HUES64 (cell line): Measurements from ENCODE around the gene LAMA2.

Experiments
- H3K27ac ChIP-seq: 2 replicates; pipeline ENCODE4 v1.7.0; 2013; ENCODE audit warnings: low read depth, low read length, inconsistent platforms
- H3K27me3 ChIP-seq: 2 replicates; pipeline ENCODE4 v1.6.1; 2013; ENCODE audit warnings: mild to moderate bottlenecking, low read length; ENCODE audit not compliant: insufficient read depth
- H3K36me3 ChIP-seq: 2 replicates; pipeline ENCODE4 v1.6.1; 2013; ENCODE audit warnings: mild to moderate bottlenecking, low read length; ENCODE audit not compliant: insufficient read depth
- H3K4me1 ChIP-seq: 2 replicates; pipeline ENCODE4 v1.6.1; 2013; ENCODE audit warnings: mild to moderate bottlenecking, low read length, moderate library complexity; ENCODE audit not compliant: insufficient read depth
- H3K4me3 ChIP-seq: 2 replicates; pipeline ENCODE4 v1.5.1; 2013; ENCODE audit warnings: mild to moderate bottlenecking, low read length, moderate library complexity
- H3K9ac ChIP-seq: 2 replicates; pipeline ENCODE4 v1.6.1; 2013; ENCODE audit warnings: mild to moderate bottlenecking, low read depth, low read length
- H3K9me3 ChIP-seq: 2 replicates; pipeline ENCODE4 v1.6.1; 2013; ENCODE audit warnings: low read depth, low read length; ENCODE audit not compliant: insufficient read depth
- WGBS: fragments of 150-250, 120-280 bp; methylation state at CpG from one replicate; pipeline ENCODE4 v1.1.7; 2013; ENCODE audit warnings: missing lambda C conversion rate; 5-methylcytosine and 5-hydroxymethylcytosine counted together

The LAMA2 gene

DNA sequence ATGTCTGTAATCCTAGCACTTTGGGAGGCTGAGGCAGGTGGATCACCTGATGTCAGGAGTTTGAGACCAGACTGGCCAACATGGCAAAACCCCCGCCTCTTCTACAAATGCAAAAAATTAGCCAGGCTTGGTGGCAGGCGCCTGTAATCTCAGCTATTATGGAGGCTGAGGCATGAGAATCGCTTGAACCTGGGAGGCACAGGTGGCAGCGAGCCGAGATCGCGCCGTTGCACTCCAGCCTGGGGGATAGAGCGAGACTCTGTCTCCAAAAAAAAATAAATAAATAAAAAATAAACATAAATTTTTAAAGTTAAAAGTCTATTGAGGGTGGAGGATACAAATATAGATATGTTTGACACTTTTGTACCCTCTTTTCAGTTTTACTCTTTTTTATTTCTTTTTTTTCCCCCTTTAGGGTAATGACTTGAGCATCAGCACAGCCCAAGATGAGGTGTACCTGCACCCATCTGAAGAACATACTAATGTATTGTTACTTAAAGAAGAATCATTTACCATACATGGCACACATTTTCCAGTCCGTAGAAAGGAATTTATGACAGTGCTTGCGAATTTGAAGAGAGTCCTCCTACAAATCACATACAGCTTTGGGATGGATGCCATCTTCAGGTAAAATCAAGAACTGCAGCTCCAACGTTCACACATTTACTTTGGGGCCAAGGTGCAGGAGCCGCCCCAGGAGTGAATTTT, 368.9 kb downstream of the LAMA2 start:
- Histone ChIP-seq H3K4me1 (peaks cover 4% of the 10 kb centered on the region; the same call in 1 of the 2 replicates), H3K36me3 (no peaks in the 10 kb centered on the region), H3K27ac (no peak overlapping the region), H3K27me3 (no peaks in the 10 kb centered on the region), H3K9ac (no peak overlapping the region), H3K9me3 (no peaks in the 10 kb centered on the region), H3K4me3 (no peak overlapping the region)
- WGBS = 65% methylated on average over 9 of the region's 13 CpGs

DNA sequence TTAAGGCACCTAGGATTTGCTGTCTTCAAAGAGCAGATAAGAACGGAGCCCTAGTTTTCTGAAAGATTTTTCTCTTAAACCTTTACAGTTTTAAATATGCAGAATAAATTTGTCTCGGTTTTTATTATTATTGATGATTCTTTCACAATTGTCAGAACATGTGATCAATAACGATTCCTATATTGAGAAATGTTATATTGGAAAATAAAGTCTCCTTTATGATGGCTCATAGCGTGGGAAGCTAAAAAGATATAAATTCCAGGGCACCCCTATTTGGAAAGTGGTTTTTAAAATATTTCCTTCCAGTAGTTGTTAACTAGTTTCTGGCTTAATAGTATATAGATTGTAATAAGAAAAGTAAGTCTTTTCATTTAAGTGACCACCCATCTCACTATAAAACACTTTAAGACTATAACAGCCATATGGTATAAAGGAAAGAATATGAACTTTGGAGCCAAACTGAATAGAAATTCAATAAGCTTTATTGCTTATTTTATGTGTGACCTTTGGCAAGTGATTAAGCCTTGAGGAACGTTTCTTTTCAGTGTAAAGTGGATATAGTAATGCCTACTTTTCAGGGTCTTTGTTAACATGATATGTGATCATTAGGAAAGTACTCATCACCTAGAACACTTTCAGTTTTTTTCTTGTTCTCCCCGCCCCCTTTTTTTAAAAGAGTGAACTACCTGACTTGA, 369.6 kb downstream of the LAMA2 start:
- no peaks in the 10 kb centered on the region for H3K9me3 ChIP-seq
- WGBS = 73% methylated on average over 6 of the region's 6 CpGs
- H3K4me3 ChIP-seq = no peak overlapping the region
- no peaks in the 10 kb centered on the region for H3K27me3 ChIP-seq
- H3K36me3 ChIP-seq = no peaks in the 10 kb centered on the region
- H3K4me1 ChIP-seq = peaks cover 4% of the 10 kb centered on the region; the same call in 1 of the 2 replicates
- H3K9ac ChIP-seq = no peak overlapping the region
- H3K27ac ChIP-seq = no peak overlapping the region

DNA sequence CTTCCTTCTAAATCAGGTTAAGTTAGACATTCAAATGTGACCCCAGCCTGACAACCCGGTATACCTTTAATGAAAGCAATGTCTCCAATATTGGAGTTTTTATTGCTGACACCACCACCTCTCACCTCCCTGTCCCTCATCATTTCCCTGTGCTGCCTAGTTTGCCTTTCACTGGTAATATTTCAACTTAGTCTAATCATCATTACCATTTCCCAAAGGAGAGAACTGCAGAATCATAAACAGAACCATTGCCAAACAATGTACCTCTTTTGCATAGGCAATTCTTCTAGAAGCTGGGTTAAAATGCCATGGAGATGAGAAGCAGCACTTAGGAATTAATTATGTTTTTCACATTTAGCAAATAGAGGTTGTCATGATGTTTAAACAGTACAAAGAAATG, 370.3 kb downstream of the LAMA2 start:
- Histone ChIP-seq H3K4me1 (peaks cover 4% of the 10 kb centered on the region; the same call in 1 of the 2 replicates), H3K27ac (no peak overlapping the region)
- WGBS = 89% methylated on average over 1 of the region's 1 CpG

DNA sequence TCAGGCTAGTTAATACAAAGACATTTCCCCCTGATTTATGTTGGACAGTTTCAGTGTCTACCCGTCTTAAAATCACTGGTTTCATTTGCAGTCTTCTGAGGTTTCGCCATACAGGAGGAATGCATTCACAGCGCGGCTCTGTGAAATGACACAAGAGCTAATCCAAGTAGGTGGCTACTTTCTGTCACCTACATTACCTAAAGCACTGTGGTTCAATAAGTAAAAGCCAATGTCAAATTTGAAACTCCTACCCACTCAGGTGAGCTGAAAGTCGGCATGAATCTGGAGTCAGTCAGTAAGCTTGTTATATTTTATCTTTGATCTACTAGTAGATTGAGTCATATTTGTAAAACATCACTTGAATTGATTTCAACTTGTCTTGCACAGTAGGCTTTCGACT, 370.8 kb downstream of the LAMA2 start:
- no peaks in the 10 kb centered on the region for H3K9me3 ChIP-seq
- peaks cover 4% of the 10 kb centered on the region; the same call in 1 of the 2 replicates for H3K4me1 ChIP-seq
- no peak overlapping the region for H3K27ac ChIP-seq
- H3K27me3 ChIP-seq = no peaks in the 10 kb centered on the region
- H3K4me3 ChIP-seq = no peak overlapping the region
- H3K36me3 ChIP-seq = no peaks in the 10 kb centered on the region
- 90% methylated on average over 5 of the region's 6 CpGs for WGBS
- H3K9ac ChIP-seq = no peak overlapping the region

More for the DNA sequence above, 370.3 kb downstream of the LAMA2 start:
- H3K4me3 ChIP-seq = no peak overlapping the region
- H3K9ac ChIP-seq = no peak overlapping the region
- H3K9me3 ChIP-seq = no peaks in the 10 kb centered on the region
- no peaks in the 10 kb centered on the region for H3K27me3 ChIP-seq
- no peaks in the 10 kb centered on the region for H3K36me3 ChIP-seq

DNA sequence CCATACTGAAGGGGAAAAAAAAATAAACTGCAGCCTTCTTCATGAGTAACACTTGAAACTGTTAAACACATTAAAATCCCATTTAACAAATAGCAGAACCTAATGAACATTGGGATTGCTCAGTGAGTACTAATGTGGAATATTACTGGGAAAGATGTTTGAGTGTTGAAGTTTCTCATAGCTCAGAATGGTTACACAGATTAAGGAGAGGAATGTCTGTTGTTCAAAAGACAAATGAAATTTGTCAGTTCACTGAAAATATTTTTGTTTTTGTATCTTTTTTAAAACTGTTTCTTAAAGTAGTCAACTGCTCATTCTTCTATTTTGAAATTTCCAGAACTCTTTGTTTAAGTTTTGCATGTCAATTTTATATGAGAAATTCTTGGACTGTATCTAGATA, 374.3 kb downstream of the LAMA2 start:
- H3K9me3 ChIP-seq = no peaks in the 10 kb centered on the region
- no peak overlapping the region for H3K4me3 ChIP-seq
- no peaks in the 10 kb centered on the region for H3K27me3 ChIP-seq
- H3K9ac ChIP-seq = no peak overlapping the region
- peaks cover 4% of the 10 kb centered on the region; the same call in 1 of the 2 replicates for H3K4me1 ChIP-seq
- no peaks in the 10 kb centered on the region for H3K36me3 ChIP-seq
- H3K27ac ChIP-seq = no peak overlapping the region

DNA sequence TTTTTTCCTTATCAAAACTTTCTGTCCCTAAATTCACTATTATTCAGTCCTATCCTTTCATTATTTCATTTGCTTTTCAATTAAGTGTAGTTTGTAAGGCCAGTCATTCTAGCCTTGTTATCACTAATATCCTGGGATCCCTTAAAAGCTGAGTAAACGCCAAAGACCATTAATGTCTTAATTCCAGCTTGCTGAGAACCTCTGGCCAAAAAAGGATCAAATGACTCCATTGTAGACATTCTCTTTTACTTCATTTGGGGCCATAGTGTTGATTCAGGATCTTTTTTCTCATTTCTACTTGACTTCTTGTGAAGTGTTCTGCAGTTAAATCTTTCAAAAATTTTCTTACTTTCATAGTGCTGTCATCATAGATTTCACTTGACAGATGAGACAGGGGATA, 379.7 kb downstream of the LAMA2 start:
- Histone ChIP-seq H3K36me3 (no peaks in the 10 kb centered on the region), H3K27me3 (no peaks in the 10 kb centered on the region), H3K4me3 (no peak overlapping the region), H3K4me1 (0 out of 2 replicates have a peak, but pooled peaks cover 3% of the 10 kb centered on the region), H3K27ac (no peak overlapping the region), H3K9me3 (no peaks in the 10 kb centered on the region), H3K9ac (no peak overlapping the region)
- 98% methylated on average over 1 of the region's 1 CpG for WGBS

DNA sequence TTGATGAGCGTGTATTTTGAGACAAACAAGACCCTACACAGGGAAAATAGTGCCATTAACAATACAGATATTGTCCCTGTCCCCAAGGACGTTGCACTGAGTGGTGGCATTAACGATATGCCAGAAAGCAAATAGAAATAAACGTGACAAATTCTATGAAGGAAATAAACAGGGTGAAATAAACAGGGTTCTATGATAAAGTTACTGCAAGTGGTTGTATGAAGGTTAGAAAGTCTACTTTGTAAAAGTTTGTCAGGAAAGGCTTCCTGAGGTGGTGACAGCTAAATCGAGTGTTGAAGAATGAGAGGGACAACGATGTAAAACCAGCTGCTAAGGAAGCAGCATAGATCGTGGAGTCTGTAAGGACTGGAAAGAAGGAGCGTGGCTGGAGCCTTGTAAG, 380.2 kb downstream of the LAMA2 start:
- Histone ChIP-seq H3K4me3 (no peak overlapping the region), H3K9ac (no peak overlapping the region), H3K27me3 (no peaks in the 10 kb centered on the region), H3K36me3 (no peaks in the 10 kb centered on the region), H3K27ac (no peak overlapping the region), H3K9me3 (no peaks in the 10 kb centered on the region), H3K4me1 (0 out of 2 replicates have a peak, but pooled peaks cover 3% of the 10 kb centered on the region)
- 92% methylated on average over 8 of the region's 8 CpGs for WGBS

DNA sequence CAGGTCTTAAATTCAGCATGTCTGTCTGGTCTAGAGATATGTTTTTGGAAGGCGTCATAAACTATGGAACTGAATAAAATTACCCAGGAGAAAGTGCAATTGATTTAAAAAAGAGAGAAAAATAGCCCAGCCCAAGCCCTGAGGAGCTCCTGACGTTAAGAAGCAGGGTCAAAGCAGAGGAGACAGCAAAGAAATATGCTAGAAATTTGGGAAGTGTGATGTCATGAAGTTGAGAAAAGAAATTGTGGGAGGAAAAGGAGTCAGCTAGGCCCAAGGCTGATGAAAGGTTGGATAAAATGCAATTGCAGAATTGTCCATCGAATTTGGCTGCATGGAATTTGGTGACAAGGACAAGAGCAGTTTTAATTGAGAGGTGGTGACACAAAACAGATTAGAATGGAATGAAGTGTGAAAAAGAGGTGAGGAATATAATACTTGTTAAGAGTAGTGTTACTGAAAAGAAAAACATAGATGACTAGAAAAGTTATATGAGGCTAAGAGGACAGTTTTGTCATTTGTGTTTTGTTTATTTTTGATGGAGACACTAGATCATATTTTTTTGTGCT, 381.6 kb downstream of the LAMA2 start:
- no peak overlapping the region for H3K27ac ChIP-seq
- H3K9me3 ChIP-seq = no peaks in the 10 kb centered on the region
- no peaks in the 10 kb centered on the region for H3K27me3 ChIP-seq
- WGBS = 87% methylated on average over 3 of the region's 3 CpGs
- no peak overlapping the region for H3K9ac ChIP-seq
- 0 out of 2 replicates have a peak, but pooled peaks cover 3% of the 10 kb centered on the region for H3K4me1 ChIP-seq
- H3K4me3 ChIP-seq = no peak overlapping the region
- no peaks in the 10 kb centered on the region for H3K36me3 ChIP-seq

DNA sequence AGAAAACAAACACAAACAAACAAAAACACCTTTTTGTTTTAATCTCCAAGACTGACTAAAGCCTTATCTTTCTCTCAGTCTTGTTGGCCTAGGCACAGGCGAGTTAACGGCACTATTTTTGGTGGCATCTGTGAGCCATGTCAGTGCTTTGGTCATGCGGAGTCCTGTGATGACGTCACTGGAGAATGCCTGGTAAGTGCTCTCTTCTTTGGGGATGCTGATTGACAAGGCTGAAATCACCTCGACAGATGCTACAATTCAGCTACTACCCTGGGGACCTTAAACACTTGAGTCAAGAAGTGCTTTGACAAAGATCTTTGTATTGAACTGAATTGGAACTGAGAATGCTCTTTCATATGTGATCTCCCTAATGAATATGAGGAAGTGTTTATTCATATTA, 384.1 kb downstream of the LAMA2 start:
- no peak overlapping the region for H3K27ac ChIP-seq
- WGBS = 80% methylated on average over 5 of the region's 5 CpGs
- H3K27me3 ChIP-seq = no peaks in the 10 kb centered on the region
- no peaks in the 10 kb centered on the region for H3K9me3 ChIP-seq
- no peaks in the 10 kb centered on the region for H3K36me3 ChIP-seq
- no peak overlapping the region for H3K4me3 ChIP-seq
- H3K9ac ChIP-seq = no peak overlapping the region
- peaks cover 20% of the 10 kb centered on the region for H3K4me1 ChIP-seq

DNA sequence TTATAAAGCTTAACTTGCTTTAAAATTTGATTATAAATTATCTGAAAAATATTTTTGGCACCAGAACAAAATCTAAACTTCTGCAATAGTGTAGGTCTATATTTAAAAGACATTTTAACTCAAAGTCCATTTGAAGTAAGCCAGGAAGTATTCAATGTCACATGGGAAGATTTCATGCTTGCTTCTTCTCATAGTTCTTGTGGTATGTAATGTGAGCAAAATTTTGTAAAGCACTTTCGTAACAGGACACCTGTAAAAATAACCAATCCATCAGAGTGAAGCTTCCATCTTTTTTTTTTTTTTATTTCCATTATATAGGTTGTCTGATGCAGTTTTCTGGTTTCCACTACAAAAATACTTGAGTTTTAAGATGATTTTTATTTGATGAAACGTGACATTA, 386.1 kb downstream of the LAMA2 start:
- WGBS = no CpG with 5 or more reads among the region's 2 CpGs
- H3K4me1 ChIP-seq = peaks cover 36% of the 10 kb centered on the region
- no peak overlapping the region for H3K9ac ChIP-seq

DNA sequence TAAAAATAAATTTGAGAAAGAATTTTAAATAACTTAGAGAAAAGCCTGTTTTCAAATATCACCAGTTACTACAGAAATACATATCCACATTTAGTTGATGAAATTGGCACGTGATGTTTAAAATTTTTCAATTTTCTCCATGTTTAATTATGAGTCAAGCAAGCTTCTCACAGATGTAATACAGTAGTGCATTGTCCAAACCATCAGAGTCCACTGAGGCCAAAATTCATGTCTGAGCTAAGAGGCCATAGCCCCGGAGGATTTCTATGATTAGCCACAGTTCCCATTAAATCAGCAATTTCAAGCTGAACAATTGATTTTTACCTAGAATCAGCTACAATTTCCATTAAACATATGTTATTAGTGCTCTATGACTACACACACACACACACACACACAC, 387.0 kb downstream of the LAMA2 start:
- no peak overlapping the region for H3K4me3 ChIP-seq
- H3K4me1 ChIP-seq = peaks cover 36% of the 10 kb centered on the region
- no peak overlapping the region for H3K27ac ChIP-seq
- no peaks in the 10 kb centered on the region for H3K27me3 ChIP-seq
- no peaks in the 10 kb centered on the region for H3K36me3 ChIP-seq
- no peaks in the 10 kb centered on the region for H3K9me3 ChIP-seq
- H3K9ac ChIP-seq = no peak overlapping the region
- WGBS = over 99% methylated on average over 2 of the region's 2 CpGs

More for the DNA sequence above, 386.1 kb downstream of the LAMA2 start:
- Histone ChIP-seq H3K4me3 (no peak overlapping the region), H3K27me3 (no peaks in the 10 kb centered on the region), H3K9me3 (no peaks in the 10 kb centered on the region), H3K27ac (no peak overlapping the region), H3K36me3 (no peaks in the 10 kb centered on the region)
